ENCODE measurements around the gene NRM.
"Not testable (repeated sequence)": the region's sequence is repeated elsewhere in the genome, so short reads cannot be mapped to it uniquely, and the experiment has no call there.

Gene NRM, protein sequence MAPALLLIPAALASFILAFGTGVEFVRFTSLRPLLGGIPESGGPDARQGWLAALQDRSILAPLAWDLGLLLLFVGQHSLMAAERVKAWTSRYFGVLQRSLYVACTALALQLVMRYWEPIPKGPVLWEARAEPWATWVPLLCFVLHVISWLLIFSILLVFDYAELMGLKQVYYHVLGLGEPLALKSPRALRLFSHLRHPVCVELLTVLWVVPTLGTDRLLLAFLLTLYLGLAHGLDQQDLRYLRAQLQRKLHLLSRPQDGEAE

DNA sequence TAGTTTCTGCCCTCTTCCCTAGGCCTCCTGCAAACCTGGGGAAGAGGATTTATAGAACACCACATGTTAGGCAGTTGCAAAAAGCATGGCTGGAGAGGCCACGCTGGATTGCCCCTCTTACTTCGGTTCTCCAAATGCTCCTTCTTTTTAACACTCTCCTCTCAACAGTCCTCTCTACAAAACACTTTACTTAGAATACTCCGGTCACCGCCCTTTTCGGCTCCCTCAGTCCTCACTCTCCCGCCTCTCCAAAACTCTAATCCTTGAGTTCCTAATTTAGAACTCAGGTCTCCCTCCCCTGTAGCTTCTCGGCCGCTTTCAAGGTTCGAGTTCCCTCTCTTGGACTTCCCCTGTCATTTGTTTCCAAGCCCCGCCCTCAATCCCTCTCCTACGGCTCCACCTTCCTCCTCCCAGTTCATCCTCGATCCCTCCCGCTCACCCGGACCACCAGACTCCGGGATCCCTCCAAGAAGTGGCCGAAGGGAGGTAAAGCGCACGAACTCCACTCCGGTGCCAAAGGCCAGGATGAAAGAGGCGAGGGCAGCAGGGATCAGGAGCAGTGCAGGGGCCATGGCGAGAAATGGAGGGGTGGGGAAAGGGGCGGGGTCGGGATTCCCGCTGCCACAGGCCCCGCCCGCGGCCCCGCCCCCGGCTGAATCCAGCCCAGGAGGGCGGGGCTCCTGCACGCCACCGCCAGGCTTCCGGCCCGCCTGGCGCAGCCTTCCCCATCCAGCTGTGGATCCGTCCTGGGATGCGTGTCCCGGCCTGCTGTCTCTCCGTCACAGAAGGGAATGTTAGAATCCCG is at the start of gene NRM:
NRM (minus strand) TSS at position 582 of the 805 bp plus-strand sequence; CDS start at position 572, 10 bp downstream.
- DNase-seq: peak; percentile 93

GRCh38 chr6:30740540-30740870 is 49.7 kb upstream of the NRM start:
- DNase-seq: no peak

- DNase-seq: no peak
These were observed 47.7 kb upstream of the NRM start for GRCh38 chr6:30738532-30738931.

- no peak for DNase-seq
These were observed 45.0 kb upstream of the NRM start for GRCh38 chr6:30735668-30736314.

DNA sequence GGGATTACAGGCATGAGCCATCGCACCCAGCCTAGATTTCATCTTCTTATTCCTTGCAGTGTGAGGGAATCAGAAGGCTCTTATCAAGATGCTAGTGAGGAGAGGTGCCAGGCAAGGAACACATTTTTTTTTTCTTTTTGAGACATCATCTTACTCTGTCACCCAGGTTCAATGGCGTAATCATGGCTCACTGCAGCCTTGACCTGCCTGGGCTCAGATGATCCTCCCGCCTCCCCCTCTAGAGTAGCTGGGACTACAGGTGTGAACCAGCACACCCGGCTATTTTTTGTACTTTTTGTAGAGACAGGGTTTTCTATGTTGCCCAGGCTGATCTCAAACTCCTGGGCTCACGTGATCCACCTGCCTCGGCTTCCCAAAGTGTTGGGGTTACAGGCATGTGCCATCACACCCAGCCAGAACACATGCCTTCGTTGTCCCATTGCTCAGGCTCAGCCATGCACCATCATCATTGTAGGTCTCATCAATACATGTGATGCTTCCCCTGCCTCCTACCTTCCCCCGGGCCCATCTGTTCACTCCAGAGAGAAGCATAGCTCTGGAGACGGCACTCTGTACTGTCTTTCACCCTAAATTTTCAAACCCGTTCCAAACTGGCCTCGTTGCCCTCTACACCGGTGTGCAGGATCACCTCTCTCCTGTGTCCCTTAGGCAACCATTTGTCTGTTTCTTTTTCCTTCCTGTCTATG is 41.6 kb upstream of the NRM start:
- DNase-seq: no peak

DNA sequence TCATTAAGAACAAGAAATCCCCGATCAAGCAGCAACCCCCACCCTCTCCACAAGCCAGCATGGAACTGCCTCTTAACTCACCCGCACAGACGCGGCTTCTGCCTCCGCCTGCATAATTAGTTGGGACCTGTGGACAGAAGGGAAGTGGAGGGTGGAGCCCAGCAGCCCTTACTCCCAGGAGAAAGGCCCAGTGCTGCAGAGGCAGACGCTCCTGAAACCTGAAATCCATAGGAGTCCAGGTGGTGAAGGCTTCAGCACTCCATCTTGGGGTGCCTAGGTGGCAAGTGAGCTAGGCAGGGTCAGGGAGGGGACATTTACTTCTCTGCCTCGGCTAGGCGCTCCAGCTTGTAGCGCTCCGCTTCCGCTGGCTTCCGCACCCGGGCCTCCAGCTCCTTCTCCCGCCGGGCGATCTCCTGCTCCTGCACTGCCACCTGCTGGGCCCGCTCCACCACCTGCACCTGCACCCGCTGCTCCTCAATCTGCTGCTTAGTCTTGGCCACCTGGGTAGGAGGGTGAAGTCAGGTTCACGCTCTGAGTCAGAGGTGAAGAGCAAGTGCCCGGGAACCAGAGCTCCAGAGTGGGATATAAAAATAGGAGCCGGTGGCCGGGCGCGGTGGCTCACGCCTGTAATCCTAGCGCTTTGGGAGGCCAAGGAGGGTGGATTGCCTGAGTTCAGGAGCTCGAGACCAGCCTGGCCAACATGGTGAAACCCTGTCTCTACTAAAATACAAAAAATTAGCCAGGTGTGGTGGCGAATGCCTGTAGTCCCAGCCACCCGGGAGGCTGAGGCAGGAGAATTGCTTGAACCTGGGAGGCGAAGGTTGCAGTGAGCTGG is 40.0 kb upstream of the NRM start:
- peak; percentile 71 for DNase-seq

- DNase-seq: no peak
These were observed 37.3 kb upstream of the NRM start for GRCh38 chr6:30727920-30728553.

DNA sequence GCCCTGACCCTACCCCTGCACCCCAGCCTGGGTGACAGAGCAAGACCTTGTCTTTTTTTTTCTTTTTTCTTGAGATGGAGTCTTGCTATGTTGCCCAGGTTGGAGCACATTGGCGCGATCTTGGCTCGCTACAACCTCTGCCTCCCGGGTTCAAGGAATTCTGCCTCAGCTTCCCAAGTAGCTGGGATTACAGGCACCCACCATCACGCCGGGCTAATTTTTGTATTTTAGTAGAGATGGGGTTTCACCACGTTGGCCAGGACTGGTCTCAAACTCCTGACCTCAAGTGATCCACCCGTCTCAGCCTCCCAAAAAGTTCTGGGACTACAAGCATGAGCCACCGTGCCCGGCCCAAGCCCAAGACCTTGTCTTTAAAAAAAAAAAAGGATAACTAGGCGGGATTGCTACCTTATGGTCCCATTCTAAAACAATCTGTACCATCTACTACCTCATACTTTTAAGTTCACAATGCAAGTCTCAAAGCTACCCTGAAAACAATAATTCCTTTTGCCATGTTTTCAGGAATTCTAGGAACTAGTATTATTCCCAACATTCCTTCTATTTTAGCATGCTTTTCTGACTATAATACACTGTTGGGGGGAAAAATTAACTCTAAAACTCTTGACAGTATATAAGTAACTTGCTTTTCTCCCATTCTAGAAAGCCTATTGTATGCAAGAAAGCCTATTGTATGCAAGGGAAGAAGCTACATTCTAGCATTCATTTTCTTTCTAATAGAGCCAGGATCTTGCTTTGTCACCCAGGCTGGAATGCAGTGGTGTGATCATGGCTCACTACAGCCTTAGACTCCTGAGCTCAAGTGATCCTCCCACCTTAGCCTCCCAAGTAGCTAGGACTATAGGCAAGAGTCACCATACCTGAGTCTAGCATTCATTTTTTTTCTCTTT is 36.0 kb upstream of the NRM start:
- DNase-seq: no peak

DNA sequence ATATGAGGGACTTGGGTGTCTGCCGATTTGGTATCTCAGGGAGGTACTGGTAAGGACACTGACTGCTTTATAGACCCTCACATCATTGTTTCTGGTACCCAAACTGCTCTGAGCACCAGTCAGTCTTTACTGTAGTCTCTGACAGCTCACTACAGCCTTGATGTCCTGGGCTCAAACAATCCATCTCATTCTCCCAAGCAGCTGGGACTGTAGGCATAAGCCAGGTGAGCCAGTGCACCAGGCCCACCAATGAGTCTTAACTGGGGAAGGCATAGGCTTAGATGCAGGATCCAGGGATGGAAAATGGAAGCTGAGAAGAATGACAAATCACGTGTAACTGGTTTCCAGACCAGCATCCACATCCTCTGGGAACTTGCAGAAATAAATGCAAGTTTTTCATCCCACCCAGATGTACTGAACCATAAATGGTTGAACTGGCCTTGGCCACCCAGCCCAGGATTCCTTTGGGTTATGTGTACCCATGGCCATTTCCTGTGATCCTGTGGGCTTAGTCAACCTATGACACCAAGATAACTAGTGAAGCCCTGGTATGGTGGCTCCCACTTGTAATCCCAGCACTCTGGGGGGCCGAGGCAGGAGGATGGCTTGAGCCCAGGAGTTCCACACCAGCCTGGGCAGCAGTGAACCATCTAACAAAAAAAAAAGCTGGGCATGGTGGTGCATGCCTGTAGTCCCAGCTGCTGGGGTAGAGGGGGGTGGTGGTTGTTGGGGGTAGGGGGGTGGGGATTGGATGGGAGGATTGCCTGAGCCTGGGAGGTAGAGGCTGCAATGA is 35.1 kb upstream of the NRM start:
- no peak for DNase-seq

- no peak for DNase-seq
These were observed 34.3 kb upstream of the NRM start for GRCh38 chr6:30724906-30725667.

DNA sequence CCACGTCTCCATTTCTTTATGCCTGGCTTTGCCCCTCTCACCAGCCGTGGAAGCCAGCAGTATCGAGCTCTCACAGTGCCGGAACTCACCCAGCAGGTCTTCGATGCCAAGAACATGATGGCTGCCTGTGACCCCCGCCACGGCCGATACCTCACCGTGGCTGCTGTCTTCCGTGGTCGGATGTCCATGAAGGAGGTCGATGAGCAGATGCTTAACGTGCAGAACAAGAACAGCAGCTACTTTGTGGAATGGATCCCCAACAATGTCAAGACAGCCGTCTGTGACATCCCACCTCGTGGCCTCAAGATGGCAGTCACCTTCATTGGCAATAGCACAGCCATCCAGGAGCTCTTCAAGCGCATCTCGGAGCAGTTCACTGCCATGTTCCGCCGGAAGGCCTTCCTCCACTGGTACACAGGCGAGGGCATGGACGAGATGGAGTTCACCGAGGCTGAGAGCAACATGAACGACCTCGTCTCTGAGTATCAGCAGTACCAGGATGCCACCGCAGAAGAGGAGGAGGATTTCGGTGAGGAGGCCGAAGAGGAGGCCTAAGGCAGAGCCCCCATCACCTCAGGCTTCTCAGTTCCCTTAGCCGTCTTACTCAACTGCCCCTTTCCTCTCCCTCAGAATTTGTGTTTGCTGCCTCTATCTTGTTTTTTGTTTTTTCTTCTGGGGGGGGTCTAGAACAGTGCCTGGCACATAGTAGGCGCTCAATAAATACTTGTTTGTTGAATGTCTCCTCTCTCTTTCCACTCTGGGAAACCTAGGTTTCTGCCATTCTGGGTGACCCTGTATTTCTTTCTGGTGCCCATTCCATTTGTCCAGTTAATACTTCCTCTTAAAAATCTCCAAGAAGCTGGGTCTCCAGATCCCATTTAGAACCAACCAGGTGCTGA is 33.3 kb upstream of the NRM start:
- not testable (repeated sequence) for DNase-seq

- not testable (repeated sequence) for DNase-seq
These were observed 32.5 kb upstream of the NRM start for GRCh38 chr6:30723159-30723842.

- peak; percentile 91 for DNase-seq
These were observed 31.7 kb upstream of the NRM start for GRCh38 chr6:30722280-30723112.

- DNase-seq: not testable (repeated sequence)
These were observed 31.2 kb upstream of the NRM start for GRCh38 chr6:30722025-30722279.

DNA sequence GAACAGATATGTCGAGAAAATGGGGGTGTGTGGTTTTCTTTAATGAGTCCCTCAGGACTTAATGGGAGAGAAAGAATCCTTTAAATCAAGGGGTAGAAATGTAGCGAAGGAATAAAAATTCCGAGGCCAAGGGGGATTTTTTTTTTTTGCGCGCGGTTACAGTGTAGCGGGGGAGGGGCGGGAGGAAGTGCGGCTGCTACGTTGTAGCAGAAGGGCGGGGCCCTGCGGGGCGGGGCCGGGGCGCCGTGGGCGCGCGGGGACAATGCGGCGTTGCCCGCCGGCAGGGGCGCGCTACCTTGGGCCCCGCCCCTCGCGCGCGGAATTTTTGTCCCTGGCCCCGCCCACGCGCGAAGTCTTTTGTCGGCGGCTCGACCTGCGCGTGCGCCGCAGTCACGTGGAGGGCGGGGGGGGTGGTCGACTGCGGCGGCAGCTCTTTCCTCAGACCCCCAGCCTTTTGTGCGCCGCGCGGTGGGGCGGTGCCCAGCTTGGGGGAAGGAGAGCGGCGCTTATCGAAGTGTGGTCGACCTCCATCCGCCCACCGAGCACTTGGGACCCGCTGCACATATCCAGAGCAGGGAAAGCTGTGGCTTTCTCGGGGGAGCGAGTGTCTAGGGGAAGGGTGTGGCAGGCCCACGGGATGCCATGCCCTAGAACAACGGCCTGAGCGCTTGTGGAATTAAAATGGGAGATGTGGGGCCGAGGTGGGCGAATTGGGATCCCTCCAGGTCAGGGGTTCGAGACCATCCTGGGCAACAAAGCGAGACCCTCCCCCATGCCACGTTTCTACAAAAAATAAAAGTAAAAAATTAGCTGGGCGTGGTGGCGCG is 30.6 kb upstream of the NRM start:
- peak; percentile 94 for DNase-seq

GRCh38 chr6:30720738-30721197 is 30.0 kb upstream of the NRM start:
- DNase-seq: peak; percentile 81
